Measurements from ENCODE around the gene KCTD5. TPM values are rescaled to one million over a fixed set of nuclear protein-coding genes. Genes with fewer than 3 reads are reported as not detected.

Gene KCTD5
- total and polyA plus RNA-seq, 10 of the 15 experiments (the other 5 are each of a cell fraction or from before 2014, with no cell fraction given), result 0.58 to 56.4 (median 37.3) TPM

DNA sequence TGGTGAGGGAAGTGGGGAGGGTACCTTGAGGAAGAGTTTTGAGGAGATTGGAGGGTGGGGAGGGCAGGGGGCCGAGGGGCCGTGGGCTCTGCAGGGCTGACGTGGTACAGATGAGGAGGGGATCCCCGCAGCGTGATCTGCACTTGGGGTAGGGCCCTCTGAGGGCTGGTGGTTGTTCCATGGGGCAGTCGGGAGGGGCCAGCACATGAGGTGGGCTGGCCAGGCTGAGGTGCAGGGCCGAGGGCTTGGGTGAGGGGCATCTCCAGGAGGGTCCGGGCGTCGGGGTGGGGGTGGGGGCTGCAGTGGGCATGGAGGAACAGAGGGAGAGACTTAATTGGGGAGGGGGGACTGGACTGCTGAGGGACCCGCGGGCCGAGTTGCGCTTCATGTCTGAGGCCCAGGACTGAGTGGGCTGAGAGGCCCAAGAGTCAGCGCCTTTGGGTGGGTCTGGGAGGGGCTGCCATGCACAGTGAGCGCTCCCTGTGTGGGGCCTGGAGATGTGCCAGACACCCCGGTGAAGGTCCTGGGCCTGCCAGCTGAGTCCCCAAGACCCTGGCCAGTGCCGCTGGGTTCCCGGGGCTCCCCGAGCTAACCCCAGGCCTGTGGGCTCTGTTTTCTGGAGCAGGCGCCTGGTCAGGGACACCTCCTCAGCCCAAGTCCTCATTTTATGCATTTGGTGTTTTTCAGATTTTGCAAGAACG is 24.4 kb downstream of the KCTD5 start (continued):
- TF ChIP-seq, protein P1, sequence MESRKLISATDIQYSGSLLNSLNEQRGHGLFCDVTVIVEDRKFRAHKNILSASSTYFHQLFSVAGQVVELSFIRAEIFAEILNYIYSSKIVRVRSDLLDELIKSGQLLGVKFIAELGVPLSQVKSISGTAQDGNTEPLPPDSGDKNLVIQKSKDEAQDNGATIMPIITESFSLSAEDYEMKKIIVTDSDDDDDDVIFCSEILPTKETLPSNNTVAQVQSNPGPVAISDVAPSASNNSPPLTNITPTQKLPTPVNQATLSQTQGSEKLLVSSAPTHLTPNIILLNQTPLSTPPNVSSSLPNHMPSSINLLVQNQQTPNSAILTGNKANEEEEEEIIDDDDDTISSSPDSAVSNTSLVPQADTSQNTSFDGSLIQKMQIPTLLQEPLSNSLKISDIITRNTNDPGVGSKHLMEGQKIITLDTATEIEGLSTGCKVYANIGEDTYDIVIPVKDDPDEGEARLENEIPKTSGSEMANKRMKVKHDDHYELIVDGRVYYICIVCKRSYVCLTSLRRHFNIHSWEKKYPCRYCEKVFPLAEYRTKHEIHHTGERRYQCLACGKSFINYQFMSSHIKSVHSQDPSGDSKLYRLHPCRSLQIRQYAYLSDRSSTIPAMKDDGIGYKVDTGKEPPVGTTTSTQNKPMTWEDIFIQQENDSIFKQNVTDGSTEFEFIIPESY (IDR thresholded peaks at IDR 0.05), result no peak
- TF ChIP-seq CEBPB (IDR thresholded peaks at IDR 0.05; ENCODE audit: borderline replicate concordance in 1 of 2, low read depth in 2 of 2, low read length in 2 of 2) (no peak), IRF4 (IDR thresholded peaks at IDR 0.05; ENCODE audit: low read depth, low read length) (no peak), MEF2A (IDR thresholded peaks at IDR 0.05; ENCODE audit: insufficient read depth, low read depth, low read length) (no peak), JUNB (IDR thresholded peaks at IDR 0.05) (no peak), MTA3 (IDR thresholded peaks at IDR 0.05; ENCODE audit: borderline replicate concordance, low read length) (no peak), SREBF1 (IDR thresholded peaks at IDR 0.05; ENCODE audit: low read length) (no peak), ZNF274 (IDR thresholded peaks at IDR 0.05; ENCODE audit: insufficient read depth, insufficient read length) (no peak), CREM (IDR thresholded peaks at IDR 0.05; ENCODE audit: low read depth) (no peak), ZZZ3 (IDR thresholded peaks at IDR 0.05; ENCODE audit: control insufficient read depth, insufficient read length, low read depth) (no peak), CHD2 (IDR thresholded peaks at IDR 0.05; ENCODE audit: borderline replicate concordance, low read depth, low read length) (no peak), STAT3 (IDR thresholded peaks at IDR 0.05; ENCODE audit: low read depth, low read length) (no peak)
- TF ChIP-seq, protein P2, sequence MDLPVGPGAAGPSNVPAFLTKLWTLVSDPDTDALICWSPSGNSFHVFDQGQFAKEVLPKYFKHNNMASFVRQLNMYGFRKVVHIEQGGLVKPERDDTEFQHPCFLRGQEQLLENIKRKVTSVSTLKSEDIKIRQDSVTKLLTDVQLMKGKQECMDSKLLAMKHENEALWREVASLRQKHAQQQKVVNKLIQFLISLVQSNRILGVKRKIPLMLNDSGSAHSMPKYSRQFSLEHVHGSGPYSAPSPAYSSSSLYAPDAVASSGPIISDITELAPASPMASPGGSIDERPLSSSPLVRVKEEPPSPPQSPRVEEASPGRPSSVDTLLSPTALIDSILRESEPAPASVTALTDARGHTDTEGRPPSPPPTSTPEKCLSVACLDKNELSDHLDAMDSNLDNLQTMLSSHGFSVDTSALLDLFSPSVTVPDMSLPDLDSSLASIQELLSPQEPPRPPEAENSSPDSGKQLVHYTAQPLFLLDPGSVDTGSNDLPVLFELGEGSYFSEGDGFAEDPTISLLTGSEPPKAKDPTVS (IDR thresholded peaks at IDR 0.05; ENCODE audit: low read depth, low read length), result no peak
- TF ChIP-seq, protein P3, sequence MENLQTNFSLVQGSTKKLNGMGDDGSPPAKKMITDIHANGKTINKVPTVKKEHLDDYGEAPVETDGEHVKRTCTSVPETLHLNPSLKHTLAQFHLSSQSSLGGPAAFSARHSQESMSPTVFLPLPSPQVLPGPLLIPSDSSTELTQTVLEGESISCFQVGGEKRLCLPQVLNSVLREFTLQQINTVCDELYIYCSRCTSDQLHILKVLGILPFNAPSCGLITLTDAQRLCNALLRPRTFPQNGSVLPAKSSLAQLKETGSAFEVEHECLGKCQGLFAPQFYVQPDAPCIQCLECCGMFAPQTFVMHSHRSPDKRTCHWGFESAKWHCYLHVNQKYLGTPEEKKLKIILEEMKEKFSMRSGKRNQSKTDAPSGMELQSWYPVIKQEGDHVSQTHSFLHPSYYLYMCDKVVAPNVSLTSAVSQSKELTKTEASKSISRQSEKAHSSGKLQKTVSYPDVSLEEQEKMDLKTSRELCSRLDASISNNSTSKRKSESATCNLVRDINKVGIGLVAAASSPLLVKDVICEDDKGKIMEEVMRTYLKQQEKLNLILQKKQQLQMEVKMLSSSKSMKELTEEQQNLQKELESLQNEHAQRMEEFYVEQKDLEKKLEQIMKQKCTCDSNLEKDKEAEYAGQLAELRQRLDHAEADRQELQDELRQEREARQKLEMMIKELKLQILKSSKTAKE (IDR thresholded peaks at IDR 0.05; ENCODE audit: low read depth, poor library complexity, severe bottlenecking), result no peak
- TF ChIP-seq, protein P4, sequence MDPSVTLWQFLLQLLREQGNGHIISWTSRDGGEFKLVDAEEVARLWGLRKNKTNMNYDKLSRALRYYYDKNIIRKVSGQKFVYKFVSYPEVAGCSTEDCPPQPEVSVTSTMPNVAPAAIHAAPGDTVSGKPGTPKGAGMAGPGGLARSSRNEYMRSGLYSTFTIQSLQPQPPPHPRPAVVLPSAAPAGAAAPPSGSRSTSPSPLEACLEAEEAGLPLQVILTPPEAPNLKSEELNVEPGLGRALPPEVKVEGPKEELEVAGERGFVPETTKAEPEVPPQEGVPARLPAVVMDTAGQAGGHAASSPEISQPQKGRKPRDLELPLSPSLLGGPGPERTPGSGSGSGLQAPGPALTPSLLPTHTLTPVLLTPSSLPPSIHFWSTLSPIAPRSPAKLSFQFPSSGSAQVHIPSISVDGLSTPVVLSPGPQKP (IDR thresholded peaks at IDR 0.05; ENCODE audit: low read depth, low read length), result no peak

All from GM12878 (cell line).